SK-N-SH (cell line): Measurements from ENCODE around the gene DBH. TPM values are rescaled to one million over a fixed set of nuclear protein-coding genes. Genes with fewer than 3 reads are reported as not detected.
A peak's percentile ranks its signal among the peaks of the same experiment; 100 is the strongest.

Experiments used
- CTCF ChIA-PET: fragments of 300-600, 350-600 bp; formaldehyde crosslinking; extraction: SDS; loops from one replicate; lab custom pipeline; 2021; lab: Yijun Ruan, JAX
- POLR2A ChIA-PET: fragments of 350-600 bp; sonication (Branson Sonifier 250); formaldehyde crosslinking; extraction: SDS; loops from one replicate; lab custom pipeline; 2020; ENCODE audit warnings: antibody characterized with exemption, inconsistent platforms; lab: Yijun Ruan, JAX
- DNase-seq: peaks from one replicate; pipeline ENCODE4 v3.0.0; 2012
- H2AFZ ChIP-seq: fragments of 200-600 bp; sonication (generic); 2 replicates; pipeline ENCODE4 v1.8.1; 2016; ENCODE audit warnings: antibody characterized with exemption, mild to moderate bottlenecking, low read depth
- H3F3A ChIP-seq: fragments of 200-600 bp; sonication (generic); replicated peaks from 2 replicates; pipeline ENCODE3; 2016; ENCODE audit warnings: antibody characterized with exemption, mild to moderate bottlenecking; ENCODE audit not compliant: insufficient read depth
- H3K27ac ChIP-seq, 2 experiments: fragments of 200-500 bp in 1 of 2; fragments of 200-600 bp in 1 of 2; sonication (Bioruptor generic) in 1 of 2; sonication (generic), shearing (Covaris generic) in 1 of 2; 2 replicates each; pipeline versions ENCODE4 v1.5.1 to v1.6.1; 2014 to 2016; ENCODE audit warnings: low read depth in 2 of 2, inconsistent platforms in 1 of 2, low read length in 1 of 2, mild to moderate bottlenecking in 1 of 2, mixed read lengths in 1 of 2
- H3K27me3 ChIP-seq: fragments of 200-600 bp; sonication (generic), shearing (Covaris generic); 2 replicates; pipeline ENCODE4 v1.6.1; 2016; ENCODE audit warnings: mixed run types; ENCODE audit not compliant: insufficient read depth
- H3K36me3 ChIP-seq, 2 experiments: fragments of 200-500 bp in 1 of 2; fragments of 200-600 bp in 1 of 2; sonication (Bioruptor generic) in 1 of 2; sonication (generic) in 1 of 2; replicated peaks in 1 of 2; 2 replicates each; pipeline versions ENCODE3 to v1.5.1; 2014 to 2016; ENCODE audit warnings: low read length in 1 of 2, mild to moderate bottlenecking in 1 of 2; ENCODE audit not compliant: insufficient read depth in 2 of 2, control insufficient read depth in 1 of 2
- H3K4me1 ChIP-seq, 2 experiments: fragments of 200-500 bp in 1 of 2; fragments of 200-600 bp in 1 of 2; sonication (Bioruptor generic) in 1 of 2; sonication (generic), shearing (Covaris generic) in 1 of 2; 2 replicates each; pipeline versions ENCODE4 v1.5.1 to v1.6.1; 2014 to 2016; ENCODE audit warnings: low read depth in 1 of 2, low read length in 1 of 2, mixed run types in 1 of 2; ENCODE audit not compliant: insufficient read depth in 2 of 2, control insufficient read depth in 1 of 2
- H3K4me2 ChIP-seq: fragments of 200-600 bp; sonication (generic), shearing (Covaris generic); 2 replicates; pipeline ENCODE4 v1.6.1; 2017; ENCODE audit warnings: mixed run types
- H3K4me3 ChIP-seq, 2 experiments: fragments of 200-500 bp in 1 of 2; fragments of 200-600 bp in 1 of 2; sonication (Bioruptor generic) in 1 of 2; sonication (generic), shearing (Covaris generic) in 1 of 2; 2 replicates each; pipeline versions ENCODE4 v1.5.1 to v1.8.1; 2014 to 2016; ENCODE audit warnings: low read depth in 2 of 2, inconsistent platforms in 1 of 2, low read length in 1 of 2, mild to moderate bottlenecking in 1 of 2, mixed read lengths in 1 of 2, moderate library complexity in 1 of 2
- H3K79me2 ChIP-seq: fragments of 200-600 bp; sonication (generic); 2 replicates; pipeline ENCODE4 v1.8.1; 2017; ENCODE audit warnings: mild to moderate bottlenecking; ENCODE audit not compliant: insufficient read depth
- H3K9ac ChIP-seq: fragments of 200-600 bp; sonication (generic); 2 replicates; pipeline ENCODE4 v1.6.1; 2017; ENCODE audit warnings: mixed run types
- H3K9me2 ChIP-seq: fragments of 200-600 bp; sonication (generic); 2 replicates; pipeline ENCODE4 v1.6.1; 2017; ENCODE audit warnings: mixed run types
- H3K9me3 ChIP-seq: fragments of 200-600 bp; sonication (generic); 2 replicates; pipeline ENCODE4 v1.6.1; 2017; ENCODE audit warnings: mixed run types, mild to moderate bottlenecking, moderate library complexity
- H4K20me1 ChIP-seq: fragments of 200-600 bp; sonication (generic); 2 replicates; pipeline ENCODE4 v1.6.1; 2017; ENCODE audit warnings: mild to moderate bottlenecking, mixed run types; ENCODE audit not compliant: insufficient read depth
- ELF1 ChIP-seq: IDR thresholded peaks from 2 replicates; pipeline ENCODE4 v1.4.0; 2012
- EP300 ChIP-seq, 2 experiments: IDR thresholded peaks; 2 replicates each; pipeline versions ENCODE4 v1.4.0 to v1.6.1; 2012; ENCODE audit warnings: borderline replicate concordance in 1 of 2, low read depth in 1 of 2, low read length in 1 of 2
- FOSL2 ChIP-seq: IDR thresholded peaks from 2 replicates; pipeline ENCODE4 v1.4.0; 2012; ENCODE audit warnings: low read depth, mild to moderate bottlenecking, moderate library complexity, borderline replicate concordance
- FOXJ3 ChIP-seq: sonication (generic); formaldehyde crosslinking; IDR thresholded peaks from 2 replicates; pipeline ENCODE4 v1.5.1; 2020; ENCODE audit warnings: mild to moderate bottlenecking, missing genetic modification reagents
- GABPA ChIP-seq: IDR thresholded peaks from 2 replicates; pipeline ENCODE4 v1.4.0; 2012; ENCODE audit warnings: low read depth, mild to moderate bottlenecking
- MXI1 ChIP-seq: IDR thresholded peaks from 2 replicates; pipeline ENCODE4 v1.6.1; 2012; ENCODE audit warnings: mild to moderate bottlenecking, low read depth, low read length, improper control_type of control experiment
- POLR2AphosphoS5 ChIP-seq: IDR thresholded peaks from 2 replicates; pipeline ENCODE4 v1.6.1; 2012; ENCODE audit warnings: low read depth, low read length
- RAD21 ChIP-seq: IDR thresholded peaks from 2 replicates; pipeline ENCODE4 v1.6.1; 2012; ENCODE audit warnings: mild to moderate bottlenecking, low read length
- SMC3 ChIP-seq: IDR thresholded peaks from 2 replicates; pipeline ENCODE4 v1.6.1; 2012; ENCODE audit warnings: low read depth, low read length, improper control_type of control experiment
- WGBS: methylation state at CpG from one replicate; pipeline ENCODE4 v1.1.6; 2017; ENCODE audit warnings: low lambda C conversion rate; 5-methylcytosine and 5-hydroxymethylcytosine counted together
- polyA plus RNA-seq, 3 experiments: library from polyadenylated mRNA; depleted of rRNA; stranded (reverse); fragments of >200 nt; gene quantifications; 2 replicates each; pipeline ENCODE4 v1.2.3, GENCODE V29; 2012
- TF ChIP-seq, protein P1 (sequence below): IDR thresholded peaks from 2 replicates; pipeline ENCODE4 v1.6.1; 2012; ENCODE audit warnings: mild to moderate bottlenecking, low read depth, low read length, moderate library complexity
- TF ChIP-seq, protein P2 (sequence below): IDR thresholded peaks from 2 replicates; pipeline ENCODE4 v1.4.0; 2012; ENCODE audit warnings: low read depth
- TF ChIP-seq, protein P3 (sequence below): fragments of 150-350 bp; IDR thresholded peaks from 2 replicates; pipeline ENCODE4 v1.6.1; 2016; ENCODE audit warnings: mild to moderate bottlenecking, low read depth, low read length
- TF ChIP-seq, protein P4 (sequence below): IDR thresholded peaks from 2 replicates; pipeline ENCODE4 v1.4.0; 2012; ENCODE audit warnings: low read depth, borderline replicate concordance
- TF ChIP-seq, protein P5 (sequence below): IDR thresholded peaks from 2 replicates; pipeline ENCODE4 v1.4.0; 2012; ENCODE audit warnings: low read depth, borderline replicate concordance
- TF ChIP-seq, protein P6 (sequence below): IDR thresholded peaks from 2 replicates; pipeline ENCODE4; 2012

Gene DBH
- polyA plus RNA-seq, 1 of the 3 experiments (the other 2 are of a cell fraction) = 0.92 TPM

DNA sequence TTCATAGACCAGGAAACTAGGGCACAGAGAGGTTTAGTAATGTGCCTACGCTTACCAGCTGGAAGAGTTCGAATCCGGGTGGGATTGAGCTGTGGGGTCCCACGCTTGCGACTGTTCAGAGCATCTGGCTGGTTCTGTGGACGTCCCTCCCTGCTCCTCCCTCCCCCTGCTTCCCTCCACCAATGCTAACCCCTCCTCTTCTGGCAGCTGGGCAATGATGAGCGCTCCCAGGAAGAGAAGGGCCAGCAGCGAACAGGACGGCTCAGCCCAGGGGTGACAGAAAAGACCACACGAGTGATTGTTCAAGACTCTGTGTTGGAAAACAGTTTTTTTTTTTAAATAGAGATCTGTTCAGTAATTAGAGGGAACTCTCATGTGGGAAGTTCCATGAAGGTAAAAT is 33.9 kb upstream of the DBH start (continued):
- TF ChIP-seq, protein P1, sequence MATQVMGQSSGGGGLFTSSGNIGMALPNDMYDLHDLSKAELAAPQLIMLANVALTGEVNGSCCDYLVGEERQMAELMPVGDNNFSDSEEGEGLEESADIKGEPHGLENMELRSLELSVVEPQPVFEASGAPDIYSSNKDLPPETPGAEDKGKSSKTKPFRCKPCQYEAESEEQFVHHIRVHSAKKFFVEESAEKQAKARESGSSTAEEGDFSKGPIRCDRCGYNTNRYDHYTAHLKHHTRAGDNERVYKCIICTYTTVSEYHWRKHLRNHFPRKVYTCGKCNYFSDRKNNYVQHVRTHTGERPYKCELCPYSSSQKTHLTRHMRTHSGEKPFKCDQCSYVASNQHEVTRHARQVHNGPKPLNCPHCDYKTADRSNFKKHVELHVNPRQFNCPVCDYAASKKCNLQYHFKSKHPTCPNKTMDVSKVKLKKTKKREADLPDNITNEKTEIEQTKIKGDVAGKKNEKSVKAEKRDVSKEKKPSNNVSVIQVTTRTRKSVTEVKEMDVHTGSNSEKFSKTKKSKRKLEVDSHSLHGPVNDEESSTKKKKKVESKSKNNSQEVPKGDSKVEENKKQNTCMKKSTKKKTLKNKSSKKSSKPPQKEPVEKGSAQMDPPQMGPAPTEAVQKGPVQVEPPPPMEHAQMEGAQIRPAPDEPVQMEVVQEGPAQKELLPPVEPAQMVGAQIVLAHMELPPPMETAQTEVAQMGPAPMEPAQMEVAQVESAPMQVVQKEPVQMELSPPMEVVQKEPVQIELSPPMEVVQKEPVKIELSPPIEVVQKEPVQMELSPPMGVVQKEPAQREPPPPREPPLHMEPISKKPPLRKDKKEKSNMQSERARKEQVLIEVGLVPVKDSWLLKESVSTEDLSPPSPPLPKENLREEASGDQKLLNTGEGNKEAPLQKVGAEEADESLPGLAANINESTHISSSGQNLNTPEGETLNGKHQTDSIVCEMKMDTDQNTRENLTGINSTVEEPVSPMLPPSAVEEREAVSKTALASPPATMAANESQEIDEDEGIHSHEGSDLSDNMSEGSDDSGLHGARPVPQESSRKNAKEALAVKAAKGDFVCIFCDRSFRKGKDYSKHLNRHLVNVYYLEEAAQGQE = no peak
- TF ChIP-seq FOXJ3 (CRISPR knock-in tag) (no peak), SMC3 (no peak), MXI1 (no peak), GABPA (no peak), ELF1 (no peak)
- TF ChIP-seq, protein P2, sequence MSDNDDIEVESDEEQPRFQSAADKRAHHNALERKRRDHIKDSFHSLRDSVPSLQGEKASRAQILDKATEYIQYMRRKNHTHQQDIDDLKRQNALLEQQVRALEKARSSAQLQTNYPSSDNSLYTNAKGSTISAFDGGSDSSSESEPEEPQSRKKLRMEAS = no peak

DNA sequence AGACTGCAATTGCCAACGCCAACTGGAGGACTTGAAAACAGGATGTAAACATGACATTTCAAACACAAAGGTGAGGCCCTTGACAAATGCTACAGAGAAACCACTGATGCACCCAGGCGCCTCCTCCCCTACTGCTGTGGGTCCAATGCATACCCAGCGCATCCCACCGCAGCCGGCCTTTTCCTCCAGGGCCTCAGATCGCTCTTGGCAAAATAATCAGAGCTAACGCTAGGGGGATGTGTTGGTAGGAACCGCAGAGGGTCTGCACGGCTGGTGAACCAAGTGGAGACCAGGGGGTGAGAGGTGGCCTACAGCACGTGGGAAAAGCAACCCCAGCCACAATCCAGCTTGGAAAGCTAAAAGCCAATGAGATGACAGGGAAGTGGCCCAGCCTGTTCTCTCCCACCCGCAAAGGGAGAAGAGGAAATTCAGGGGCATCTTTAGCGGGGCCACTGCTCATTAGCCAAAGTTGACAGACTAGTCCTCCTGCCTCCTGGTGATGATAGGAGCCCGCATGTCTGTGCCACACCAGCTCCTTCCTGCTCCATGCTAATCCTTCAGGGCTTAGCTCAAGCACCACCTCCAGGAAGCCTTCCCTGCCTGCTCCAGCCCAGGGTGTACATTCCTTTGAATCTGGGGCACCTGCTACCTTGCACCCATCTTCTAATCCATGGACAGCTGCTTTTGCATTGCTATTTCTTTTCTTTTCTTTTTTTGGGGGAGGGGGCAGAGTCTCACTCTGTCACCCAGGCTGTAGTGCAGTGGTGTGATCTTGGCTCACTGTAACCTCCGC is 32.8 kb upstream of the DBH start:
- H3K9me3 ChIP-seq = no peaks in the 10 kb centered on the region
- peaks cover 0 to 68% of the 10 kb centered on the region in 2 experiments; a peak in 1 of 4 replicates for H3K4me1 ChIP-seq
- no peak overlapping the region for H3K4me3 ChIP-seq
- peaks cover 12% of the 10 kb centered on the region for H3K27me3 ChIP-seq
- no peak overlapping the region for H3K4me2 ChIP-seq
- no peaks in the 10 kb centered on the region for H3F3A ChIP-seq
- WGBS = 75% methylated on average over 12 of the region's 14 CpGs
- ChIA-PET POLR2A (interaction anchor here (0.9 to 18.3 kb wide), 3 partner anchors 9 to 69 kb away, joined by 3 to 261 read pairs (median 3); partner anchors contain the start of gene DBH), CTCF (interaction anchor here (0.5 to 10.4 kb wide), 12 partner anchors 10 to 390 kb away, joined by 3 to 102 read pairs (median 4); partner anchors contain the start of gene DBH)
- H3K9ac ChIP-seq = no peak overlapping the region
- no peaks in the 10 kb centered on the region for H4K20me1 ChIP-seq
- no peak overlapping the region for H2AFZ ChIP-seq
- no peak for DNase-seq
- H3K9me2 ChIP-seq = no peaks in the 10 kb centered on the region
- peak overlapping the region in 1 of 2 experiments; percentile 14; a peak in 1 of 4 replicates for H3K27ac ChIP-seq
- no peaks in the 10 kb centered on the region for H3K36me3 ChIP-seq
- no peaks in the 10 kb centered on the region for H3K79me2 ChIP-seq
- TF ChIP-seq POLR2AphosphoS5 = no peak
- TF ChIP-seq, protein P3, sequence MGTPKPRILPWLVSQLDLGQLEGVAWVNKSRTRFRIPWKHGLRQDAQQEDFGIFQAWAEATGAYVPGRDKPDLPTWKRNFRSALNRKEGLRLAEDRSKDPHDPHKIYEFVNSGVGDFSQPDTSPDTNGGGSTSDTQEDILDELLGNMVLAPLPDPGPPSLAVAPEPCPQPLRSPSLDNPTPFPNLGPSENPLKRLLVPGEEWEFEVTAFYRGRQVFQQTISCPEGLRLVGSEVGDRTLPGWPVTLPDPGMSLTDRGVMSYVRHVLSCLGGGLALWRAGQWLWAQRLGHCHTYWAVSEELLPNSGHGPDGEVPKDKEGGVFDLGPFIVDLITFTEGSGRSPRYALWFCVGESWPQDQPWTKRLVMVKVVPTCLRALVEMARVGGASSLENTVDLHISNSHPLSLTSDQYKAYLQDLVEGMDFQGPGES = no peak
- TF ChIP-seq, protein P1 = no peak
- TF ChIP-seq, protein P4, sequence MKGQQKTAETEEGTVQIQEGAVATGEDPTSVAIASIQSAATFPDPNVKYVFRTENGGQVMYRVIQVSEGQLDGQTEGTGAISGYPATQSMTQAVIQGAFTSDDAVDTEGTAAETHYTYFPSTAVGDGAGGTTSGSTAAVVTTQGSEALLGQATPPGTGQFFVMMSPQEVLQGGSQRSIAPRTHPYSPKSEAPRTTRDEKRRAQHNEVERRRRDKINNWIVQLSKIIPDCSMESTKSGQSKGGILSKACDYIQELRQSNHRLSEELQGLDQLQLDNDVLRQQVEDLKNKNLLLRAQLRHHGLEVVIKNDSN = no peak
- TF ChIP-seq EP300 (IDR thresholded peaks at IDR 0.05; ENCODE audit: borderline replicate concordance in 1 of 2, low read depth in 1 of 2, low read length in 1 of 2) = no peak
- no peak for TF ChIP-seq FOSL2
- TF ChIP-seq, protein P5, sequence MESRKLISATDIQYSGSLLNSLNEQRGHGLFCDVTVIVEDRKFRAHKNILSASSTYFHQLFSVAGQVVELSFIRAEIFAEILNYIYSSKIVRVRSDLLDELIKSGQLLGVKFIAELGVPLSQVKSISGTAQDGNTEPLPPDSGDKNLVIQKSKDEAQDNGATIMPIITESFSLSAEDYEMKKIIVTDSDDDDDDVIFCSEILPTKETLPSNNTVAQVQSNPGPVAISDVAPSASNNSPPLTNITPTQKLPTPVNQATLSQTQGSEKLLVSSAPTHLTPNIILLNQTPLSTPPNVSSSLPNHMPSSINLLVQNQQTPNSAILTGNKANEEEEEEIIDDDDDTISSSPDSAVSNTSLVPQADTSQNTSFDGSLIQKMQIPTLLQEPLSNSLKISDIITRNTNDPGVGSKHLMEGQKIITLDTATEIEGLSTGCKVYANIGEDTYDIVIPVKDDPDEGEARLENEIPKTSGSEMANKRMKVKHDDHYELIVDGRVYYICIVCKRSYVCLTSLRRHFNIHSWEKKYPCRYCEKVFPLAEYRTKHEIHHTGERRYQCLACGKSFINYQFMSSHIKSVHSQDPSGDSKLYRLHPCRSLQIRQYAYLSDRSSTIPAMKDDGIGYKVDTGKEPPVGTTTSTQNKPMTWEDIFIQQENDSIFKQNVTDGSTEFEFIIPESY = no peak
- TF ChIP-seq, protein P2 = no peak
- TF ChIP-seq, protein P6, sequence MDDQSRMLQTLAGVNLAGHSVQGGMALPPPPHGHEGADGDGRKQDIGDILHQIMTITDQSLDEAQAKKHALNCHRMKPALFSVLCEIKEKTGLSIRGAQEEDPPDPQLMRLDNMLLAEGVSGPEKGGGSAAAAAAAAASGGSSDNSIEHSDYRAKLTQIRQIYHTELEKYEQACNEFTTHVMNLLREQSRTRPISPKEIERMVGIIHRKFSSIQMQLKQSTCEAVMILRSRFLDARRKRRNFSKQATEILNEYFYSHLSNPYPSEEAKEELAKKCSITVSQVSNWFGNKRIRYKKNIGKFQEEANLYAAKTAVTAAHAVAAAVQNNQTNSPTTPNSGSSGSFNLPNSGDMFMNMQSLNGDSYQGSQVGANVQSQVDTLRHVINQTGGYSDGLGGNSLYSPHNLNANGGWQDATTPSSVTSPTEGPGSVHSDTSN = no peak
- no peak for TF ChIP-seq RAD21
- no peak for TF ChIP-seq GABPA
